Adrenal gland (tissue), 12 donors: ENCODE measurements around the gene TP53I13. TPM values are rescaled to one million over a fixed set of nuclear protein-coding genes. Genes with fewer than 3 reads are reported as not detected.

Experiments used
- DNase-seq, 7 donors: peaks; one replicate each; pipeline ENCODE4 v3.0.0-alpha.2; 2019 to 2020
- H3K27ac ChIP-seq, 5 donors: fragments of 200-600 bp; sonication (generic) in 4 of 5; 1 replicate in 3 of 5; 2 replicates in 2 of 5; pipeline versions ENCODE4 v1.5.1 to v1.8.0; 2016 to 2020; ENCODE audit warnings: mild to moderate bottlenecking in 1 of 5
- H3K27me3 ChIP-seq: fragments of 200-600 bp; 2 replicates; pipeline ENCODE4 v1.8.0; 2021
- H3K36me3 ChIP-seq, 2 donors: fragments of 200-600 bp; replicated peaks in 1 of 2; 1 replicate in 1 of 2; 2 replicates in 1 of 2; pipeline versions ENCODE4 v1.5.1 to v1.8.0; 2018 to 2022
- H3K4me1 ChIP-seq, 2 donors: fragments of 200-600 bp; replicated peaks in 1 of 2; 1 replicate in 1 of 2; 2 replicates in 1 of 2; pipeline versions ENCODE4 v1.5.1 to v1.8.0; 2018 to 2021
- H3K4me3 ChIP-seq, 4 donors: fragments of 200-600 bp; sonication (generic) in 3 of 4; one replicate each; pipeline ENCODE4 v1.5.1; 2016 to 2018
- H3K9me3 ChIP-seq, 3 donors: fragments of 200-600 bp; sonication (generic) in 1 of 3; replicated peaks in 1 of 3; 1 replicate in 2 of 3; 2 replicates in 1 of 3; pipeline versions ENCODE4 v1.5.1 to v1.8.0; 2016 to 2021
- POLR2A ChIP-seq, 2 donors: fragments of 450-650 bp; IDR thresholded peaks; one replicate each; pipeline ENCODE4 v1.6.1; 2017; ENCODE audit warnings: antibody characterized with exemption in 2 of 2, mild to moderate bottlenecking in 2 of 2, moderate library complexity in 1 of 2
- WGBS, 4 donors: extraction: QIAGEN DNeasy Blood & Tissue Kit in 2 of 4; methylation state at CpG; one replicate each; pipeline versions ENCODE4 v1.1.5 to v1.1.7; 2013 to 2017; 5-methylcytosine and 5-hydroxymethylcytosine counted together
- intact Hi-C, 2 donors: fragments of 100-400 bp; cut with DNase I; formaldehyde crosslinking; loops; one replicate each; pipeline versions ENCODE4 v1.14.1 to v1.15.0; 2022 to 2023
- polyA plus RNA-seq, 3 donors: library from polyadenylated mRNA; stranded (reverse); fragments of 200-250 nt in 2 of 3; fragments of 350-450 nt in 1 of 3; fragmentation: Illumina TruSeq in 1 of 3; extraction: RNeasy Lipid Tissue Mini Kit (QIAGEN cat#74804) in 1 of 3; gene quantifications; one replicate each; pipeline ENCODE4 v1.2.3, GENCODE V29; 2013 to 2014
- total RNA-seq, 9 donors: library from RNA; depleted of rRNA in 4 of 9; stranded (reverse); fragments of >200 nt in 4 of 9; fragments of 120-200 nt in 1 of 9; fragmentation: NEBNext Ultra II Directional in 1 of 9; extraction: Animal tissue kit (Norgen Biotek cat#: 25700) in 1 of 9; gene quantifications; one replicate each; pipeline versions ENCODE4 v1.1.0 to v1.2.4, GENCODE V29; 2013 to 2023
- TF ChIP-seq, protein P1 (sequence below), 6 experiments: fragments of 450-650 bp in 4 of 6; fragments of 200-600 bp in 2 of 6; sonication (generic) in 1 of 6; IDR thresholded peaks; 1 replicate in 5 of 6; 2 replicates in 1 of 6; pipeline versions ENCODE4 v1.5.1 to v1.8.0; 2016 to 2021; ENCODE audit warnings: antibody characterized with exemption in 6 of 6, mild to moderate bottlenecking in 2 of 6, moderate library complexity in 1 of 6
- donor health status: healthy with polysubstance abuse.
- donor health status: Bipolar disorder and iron deficiency.
- donor health status: DM: yes; HTN: yes; CAD: no.
- donor health status: DM: no; HTN: no; CAD: no.
- donor health status: DM: no; HTN: no; CAD: no.
- donor health status: DM: yes; HTN: yes; CAD: no.

The TP53I13 gene
- total and polyA plus RNA-seq, 12 donors: 4.2 to 163 (median 45.2) TPM

DNA sequence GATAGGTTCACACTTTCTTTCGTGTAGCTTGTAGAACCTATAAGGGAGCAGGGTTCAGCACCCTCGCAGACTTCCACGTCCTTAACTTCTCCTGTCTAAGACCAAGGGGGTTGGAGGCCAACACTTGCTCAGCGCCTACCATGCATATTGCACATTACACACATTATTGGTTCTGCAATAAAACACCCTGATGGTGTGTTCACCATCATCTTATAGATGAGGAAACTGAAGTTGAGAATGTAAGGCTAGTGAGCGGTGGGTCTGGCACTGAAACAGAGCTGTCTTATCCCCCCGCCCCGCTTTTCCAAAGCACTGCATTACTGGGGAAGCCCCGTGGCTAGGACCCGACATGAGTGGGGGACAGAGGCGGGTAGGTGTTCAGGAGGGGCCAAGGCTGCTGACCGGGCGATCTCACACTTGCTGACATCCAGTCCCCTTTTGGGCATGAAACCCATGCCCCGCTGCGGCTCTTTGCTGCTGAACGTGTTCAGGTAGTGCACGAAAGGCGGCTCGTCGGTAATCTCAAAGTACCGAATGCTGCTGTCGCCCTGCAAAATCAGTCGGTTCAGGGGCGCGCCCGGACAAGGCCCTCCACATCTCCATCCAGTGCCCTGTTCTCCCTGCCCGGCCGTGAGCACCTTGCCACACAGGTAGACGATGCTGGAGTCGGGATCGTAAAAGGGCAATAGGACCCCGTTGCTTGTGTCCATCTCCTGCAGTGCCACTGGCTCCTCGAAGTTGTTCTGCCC lies 48.0 kb downstream of the TP53I13 start:
- WGBS, 4 donors: 35 to 46% (median 37%) methylated on average over 28 to 32 of the region's 32 CpGs
- TF ChIP-seq POLR2A (IDR thresholded peaks at IDR 0.05): no peak
- TF ChIP-seq, protein P1, sequence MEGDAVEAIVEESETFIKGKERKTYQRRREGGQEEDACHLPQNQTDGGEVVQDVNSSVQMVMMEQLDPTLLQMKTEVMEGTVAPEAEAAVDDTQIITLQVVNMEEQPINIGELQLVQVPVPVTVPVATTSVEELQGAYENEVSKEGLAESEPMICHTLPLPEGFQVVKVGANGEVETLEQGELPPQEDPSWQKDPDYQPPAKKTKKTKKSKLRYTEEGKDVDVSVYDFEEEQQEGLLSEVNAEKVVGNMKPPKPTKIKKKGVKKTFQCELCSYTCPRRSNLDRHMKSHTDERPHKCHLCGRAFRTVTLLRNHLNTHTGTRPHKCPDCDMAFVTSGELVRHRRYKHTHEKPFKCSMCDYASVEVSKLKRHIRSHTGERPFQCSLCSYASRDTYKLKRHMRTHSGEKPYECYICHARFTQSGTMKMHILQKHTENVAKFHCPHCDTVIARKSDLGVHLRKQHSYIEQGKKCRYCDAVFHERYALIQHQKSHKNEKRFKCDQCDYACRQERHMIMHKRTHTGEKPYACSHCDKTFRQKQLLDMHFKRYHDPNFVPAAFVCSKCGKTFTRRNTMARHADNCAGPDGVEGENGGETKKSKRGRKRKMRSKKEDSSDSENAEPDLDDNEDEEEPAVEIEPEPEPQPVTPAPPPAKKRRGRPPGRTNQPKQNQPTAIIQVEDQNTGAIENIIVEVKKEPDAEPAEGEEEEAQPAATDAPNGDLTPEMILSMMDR (IDR thresholded peaks at IDR 0.05): no peak
- Histone ChIP-seq H3K27ac (no peak overlapping the region), H3K36me3 (no peaks in the 10 kb centered on the region), H3K4me3 (peak overlapping the region in 1 of 4 donors; percentile 50), H3K9me3 (no peaks in the 10 kb centered on the region), H3K4me1 (peaks cover 26 to 53% of the 10 kb centered on the region in 2 donors), H3K27me3 (no peaks in the 10 kb centered on the region)
- DNase-seq: no peak
- intact Hi-C loops: loop anchor here in 1 of 2 donors (5.0 kb wide), 1 partner anchor 34 kb away; no protein-coding TSS in a partner anchor

DNA sequence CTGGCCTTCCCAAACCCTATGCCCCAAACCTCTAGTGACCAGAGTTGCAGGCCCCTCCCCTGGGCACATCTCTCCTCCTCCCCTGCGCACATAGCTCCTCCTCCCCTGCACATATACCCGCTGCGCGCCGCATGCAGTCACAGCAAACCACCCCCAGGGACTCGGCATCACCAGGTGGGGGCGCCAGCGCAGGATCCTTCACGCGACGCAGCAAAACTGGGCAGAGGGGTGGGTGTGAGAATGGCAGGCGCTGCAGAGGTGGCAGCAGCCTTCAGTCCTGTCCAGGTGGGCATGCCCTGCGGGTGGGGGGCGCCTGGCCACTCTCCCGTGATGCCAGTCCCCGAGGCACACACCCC lies 48.6 kb downstream of the TP53I13 start:
- no peaks in the 10 kb centered on the region for H3K36me3 ChIP-seq
- H3K9me3 ChIP-seq: no peaks in the 10 kb centered on the region
- H3K27ac ChIP-seq: no peak overlapping the region
- peak; percentile 71 to 86 (median 77) for DNase-seq
- intact Hi-C loops: loop anchor here in 1 of 2 donors (5.0 kb wide), 1 partner anchor 35 kb away; no protein-coding TSS in a partner anchor
- no peaks in the 10 kb centered on the region for H3K27me3 ChIP-seq
- H3K4me1 ChIP-seq: peaks cover 27 to 57% of the 10 kb centered on the region in 2 donors
- 5 to 27% (median 7%) methylated on average over 3 to 16 of the region's 16 CpGs; no CpG with 5 or more reads in 1 of the 4 donors for WGBS, 4 donors
- TF ChIP-seq, protein P1 (IDR thresholded peaks at IDR 0.05): peak; percentile 33 to 66 (median 42)
- TF ChIP-seq POLR2A (IDR thresholded peaks at IDR 0.05): no peak
- H3K4me3 ChIP-seq: peak overlapping the region in 1 of 4 donors; percentile 50

GRCh38 chr17:29617481-29618271 lies 49.2 kb downstream of the TP53I13 start:
- TF ChIP-seq POLR2A (IDR thresholded peaks at IDR 0.05): no peak
- TF ChIP-seq, protein P1 (IDR thresholded peaks at IDR 0.05): peak; percentile 37 to 65 (median 58)
- Histone ChIP-seq H3K27me3 (no peaks in the 10 kb centered on the region), H3K4me1 (peaks cover 29 to 59% of the 10 kb centered on the region in 2 donors), H3K27ac (peak overlapping the region in 2 of 5 donors; percentile 43 to 53), H3K4me3 (peak overlapping the region in 1 of 4 donors; percentile 50), H3K36me3 (no peaks in the 10 kb centered on the region), H3K9me3 (no peaks in the 10 kb centered on the region)
- WGBS, 4 donors: 3 to 9% (median 7%) methylated on average over 9 to 68 of the region's 68 CpGs
- peak; percentile 74 to 83 (median 79) for DNase-seq
- intact Hi-C loops: loop anchor here in 1 of 2 donors (5.0 kb wide), 1 partner anchor 35 kb away; no protein-coding TSS in a partner anchor
